Esophagus squamous epithelium (tissue), 5 donors: ENCODE results near the gene F2RL3. TPM values are rescaled to one million over a fixed set of nuclear protein-coding genes. Genes with fewer than 3 reads are reported as not detected.

Source experiments
- DNase-seq: peaks from one replicate; lab custom pipeline; 2025; lab: John Stamatoyannopoulos, UW
- H3K27ac ChIP-seq, 4 donors: fragments of 200-600 bp; sonication (generic); one replicate each; pipeline ENCODE4 v1.5.1; 2016 to 2019; ENCODE audit warnings: mild to moderate bottlenecking in 1 of 4
- H3K27me3 ChIP-seq, 4 donors: fragments of 200-600 bp; sonication (generic); 1 replicate in 3 of 4; 2 replicates in 1 of 4; pipeline versions ENCODE4 v1.5.1 to v1.6.0; 2017 to 2021; ENCODE audit warnings: antibody characterized with exemption in 1 of 4
- H3K36me3 ChIP-seq, 3 donors: fragments of 200-600 bp; sonication (generic); one replicate each; pipeline ENCODE4 v1.5.1; 2016 to 2019
- H3K4me1 ChIP-seq, 3 donors: fragments of 200-600 bp; sonication (generic); one replicate each; pipeline ENCODE4 v1.5.1; 2017 to 2019
- H3K4me3 ChIP-seq, 4 donors: fragments of 200-600 bp; sonication (generic); 1 replicate in 3 of 4; 2 replicates in 1 of 4; pipeline ENCODE4 v1.5.1; 2016 to 2019; ENCODE audit warnings: mild to moderate bottlenecking in 2 of 4, moderate library complexity in 1 of 4
- H3K9me3 ChIP-seq, 3 donors: fragments of 200-600 bp; sonication (generic); one replicate each; pipeline ENCODE4 v1.5.1; 2016 to 2019
- CTCF ChIP-seq, 6 experiments: fragments of 450-650 bp in 4 of 6; fragments of 200-600 bp in 2 of 6; sonication (generic) in 2 of 6; IDR thresholded peaks; one replicate each; pipeline ENCODE4 v1.5.1; 2016 to 2019; ENCODE audit warnings: antibody characterized with exemption in 6 of 6, mild to moderate bottlenecking in 4 of 6, moderate library complexity in 4 of 6
- POLR2A ChIP-seq, 4 donors: fragments of 450-650 bp; IDR thresholded peaks; one replicate each; pipeline ENCODE4 v1.6.1; 2017; ENCODE audit warnings: antibody characterized with exemption in 4 of 4, mild to moderate bottlenecking in 4 of 4, moderate library complexity in 3 of 4
- WGBS, 2 donors: methylation state at CpG; one replicate each; pipeline ENCODE4 v1.1.5; 2018; 5-methylcytosine and 5-hydroxymethylcytosine counted together
- intact Hi-C: fragments of 100-400 bp; cut with DNase I; formaldehyde crosslinking; loops from one replicate; pipeline ENCODE4 v1.15.0; 2022
- total RNA-seq, 4 donors: library from RNA; depleted of rRNA; stranded (reverse); fragments of >200 nt; gene quantifications; one replicate each; pipeline ENCODE4 v1.1.0, GENCODE V29; 2016
- donor health status: DM: yes; HTN: yes; CAD: no.

F2RL3 gene
- total RNA-seq, 4 donors from 2014 or later = 0.27 to 1.1 (median 0.81) TPM

DNA sequence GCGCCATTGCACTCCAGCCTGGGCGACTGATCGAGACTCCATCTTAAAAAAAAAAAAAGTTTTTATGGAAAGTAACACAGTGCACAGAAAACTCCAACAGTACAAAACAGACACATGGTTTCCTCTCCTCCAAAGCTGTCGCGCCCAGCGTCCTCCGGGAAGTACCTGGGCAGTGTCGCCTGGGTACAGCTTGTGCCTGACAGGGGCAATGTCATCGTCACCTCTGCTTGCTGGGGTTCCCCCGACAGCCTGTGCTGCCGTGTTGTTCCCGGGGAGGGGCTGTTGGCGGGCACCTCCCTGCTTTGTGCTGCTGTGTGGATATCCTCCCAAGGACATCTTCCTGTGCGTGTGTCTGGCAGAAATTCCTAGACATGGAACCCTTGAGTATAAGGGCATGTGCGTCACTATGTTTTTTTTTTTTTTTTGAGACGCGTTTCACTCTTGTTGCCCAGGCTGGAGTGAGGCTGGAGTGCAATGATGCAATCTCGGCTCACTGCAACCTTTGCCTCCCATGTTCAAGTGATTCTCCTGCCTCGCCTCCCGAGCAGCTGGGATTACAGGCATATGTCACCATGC lies 2.4 kb upstream of the F2RL3 start:
- intact Hi-C loops = no loop called here
- TF ChIP-seq CTCF (IDR thresholded peaks at IDR 0.05) (no peak), POLR2A (IDR thresholded peaks at IDR 0.05) (no peak)
- H3K4me3 ChIP-seq = no peak overlapping the region
- no peak for DNase-seq
- peaks cover 0 to 23% (median 17%) of the 10 kb centered on the region in 3 donors for H3K4me1 ChIP-seq
- H3K9me3 ChIP-seq = peaks cover 0 to 18% (median 16%) of the 10 kb centered on the region in 3 donors
- peaks cover 0 to 38% (median 0%) of the 10 kb centered on the region in 4 donors for H3K27me3 ChIP-seq
- H3K36me3 ChIP-seq = no peaks in the 10 kb centered on the region
- WGBS, 2 donors = 56 to 58% methylated on average over 14 to 20 of the region's 20 CpGs
- H3K27ac ChIP-seq = peak overlapping the region in 3 of 4 donors; percentile 30 to 75 (median 60)

GRCh38 chr19:16887353-16888265 lies 1.2 kb upstream of the F2RL3 start:
- no peak for DNase-seq
- intact Hi-C loops = no loop called here
- Histone ChIP-seq H3K27me3 (peaks cover 0 to 38% (median 0%) of the 10 kb centered on the region in 4 donors), H3K4me1 (peaks cover 0 to 23% (median 17%) of the 10 kb centered on the region in 3 donors), H3K4me3 (no peak overlapping the region), H3K9me3 (peaks cover 0 to 5% (median 4%) of the 10 kb centered on the region in 3 donors), H3K36me3 (no peaks in the 10 kb centered on the region), H3K27ac (peak overlapping the region in 3 of 4 donors; percentile 50 to 69 (median 60))
- 57 to 69% methylated on average over 3 to 4 of the region's 17 CpGs for WGBS, 2 donors
- TF ChIP-seq CTCF (IDR thresholded peaks at IDR 0.05) = no peak
- no peak for TF ChIP-seq POLR2A (IDR thresholded peaks at IDR 0.05)

- no peak for DNase-seq
- Histone ChIP-seq H3K4me3 (peak overlapping the region; percentile 5 to 55 (median 26)), H3K4me1 (peaks cover 0 to 33% (median 17%) of the 10 kb centered on the region in 3 donors), H3K9me3 (no peaks in the 10 kb centered on the region), H3K36me3 (no peaks in the 10 kb centered on the region), H3K27ac (peak overlapping the region in 3 of 4 donors; percentile 60 to 72 (median 62)), H3K27me3 (peaks cover 0 to 31% (median 0%) of the 10 kb centered on the region in 4 donors)
- intact Hi-C loops = no loop called here
- TF ChIP-seq CTCF (IDR thresholded peaks at IDR 0.05) = no peak
- no peak for TF ChIP-seq POLR2A (IDR thresholded peaks at IDR 0.05)
- WGBS, 2 donors = 60 to 85% methylated on average over 5 to 7 of the region's 22 CpGs
Measured at GRCh38 chr19:16889366-16889882, 625 bp downstream of the F2RL3 start.

- Histone ChIP-seq H3K4me3 (peak overlapping the region in 1 of 4 donors; percentile 55), H3K9me3 (no peaks in the 10 kb centered on the region), H3K27me3 (peaks cover 0 to 31% (median 0%) of the 10 kb centered on the region in 4 donors), H3K36me3 (no peaks in the 10 kb centered on the region), H3K27ac (peak overlapping the region in 2 of 4 donors; percentile 60 to 72), H3K4me1 (peaks cover 0 to 34% (median 17%) of the 10 kb centered on the region in 3 donors)
- WGBS, 2 donors = 88 to 97% methylated on average over 6 to 22 of the region's 48 CpGs
- no peak for DNase-seq
- intact Hi-C loops = no loop called here
- TF ChIP-seq CTCF (IDR thresholded peaks at IDR 0.05) = no peak
Measured at GRCh38 chr19:16889883-16890460, 1.2 kb downstream of the F2RL3 start.
